Astrocyte (in vitro differentiated cells and primary cell): ENCODE results near the gene KRTAP4-9.
"Not testable (repeated sequence)": the region's sequence is repeated elsewhere in the genome, so short reads cannot be mapped to it uniquely, and the experiment has no call there.

Experiments
- EZH2 ChIP-seq: IDR thresholded peaks from 2 replicates; pipeline ENCODE4 v1.6.1; 2012; ENCODE audit warnings: mild to moderate bottlenecking, low read length, inconsistent platforms; ENCODE audit not compliant: insufficient read depth
- TF ChIP-seq, protein P1 (sequence below): IDR thresholded peaks from 2 replicates; pipeline ENCODE4 v1.5.1; 2011; ENCODE audit warnings: low read depth, mild to moderate bottlenecking, inconsistent platforms, low read length, moderate library complexity; ENCODE audit not compliant: insufficient read depth

GRCh38 chr17:41117846-41118386 lies 12.7 kb downstream of the KRTAP4-9 start, which contains the start of gene KRTAP4-11:
- TF ChIP-seq, protein P1, sequence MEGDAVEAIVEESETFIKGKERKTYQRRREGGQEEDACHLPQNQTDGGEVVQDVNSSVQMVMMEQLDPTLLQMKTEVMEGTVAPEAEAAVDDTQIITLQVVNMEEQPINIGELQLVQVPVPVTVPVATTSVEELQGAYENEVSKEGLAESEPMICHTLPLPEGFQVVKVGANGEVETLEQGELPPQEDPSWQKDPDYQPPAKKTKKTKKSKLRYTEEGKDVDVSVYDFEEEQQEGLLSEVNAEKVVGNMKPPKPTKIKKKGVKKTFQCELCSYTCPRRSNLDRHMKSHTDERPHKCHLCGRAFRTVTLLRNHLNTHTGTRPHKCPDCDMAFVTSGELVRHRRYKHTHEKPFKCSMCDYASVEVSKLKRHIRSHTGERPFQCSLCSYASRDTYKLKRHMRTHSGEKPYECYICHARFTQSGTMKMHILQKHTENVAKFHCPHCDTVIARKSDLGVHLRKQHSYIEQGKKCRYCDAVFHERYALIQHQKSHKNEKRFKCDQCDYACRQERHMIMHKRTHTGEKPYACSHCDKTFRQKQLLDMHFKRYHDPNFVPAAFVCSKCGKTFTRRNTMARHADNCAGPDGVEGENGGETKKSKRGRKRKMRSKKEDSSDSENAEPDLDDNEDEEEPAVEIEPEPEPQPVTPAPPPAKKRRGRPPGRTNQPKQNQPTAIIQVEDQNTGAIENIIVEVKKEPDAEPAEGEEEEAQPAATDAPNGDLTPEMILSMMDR, result not testable (repeated sequence)
- TF ChIP-seq EZH2, result not testable (repeated sequence)
